OCI-LY3 (cell line): Measurements from ENCODE around the gene RPAP3.

Experiments used
- H2AFZ ChIP-seq: fragments of 200-600, 300-600 bp; shearing (Covaris generic); 2 replicates; pipeline ENCODE4 v1.6.0; 2014; ENCODE audit warnings: antibody characterized with exemption, low read depth, low read length
- H3K27ac ChIP-seq: fragments of 200-600, 300-600 bp; sonication (generic); 2 replicates; pipeline ENCODE4 v1.5.1; 2014; ENCODE audit warnings: mild to moderate bottlenecking, low read length, moderate library complexity, mixed read lengths
- H3K27me3 ChIP-seq: fragments of 200-600, 300-600 bp; sonication (generic); 2 replicates; pipeline ENCODE4 v1.6.1; 2014; ENCODE audit warnings: low read depth, low read length, mixed read lengths
- H3K36me3 ChIP-seq: fragments of 200-600, 300-600 bp; sonication (generic); replicated peaks from 2 replicates; pipeline ENCODE3; 2014; ENCODE audit warnings: low read depth, low read length, mixed read lengths
- H3K4me1 ChIP-seq: fragments of 300-600, 200-600 bp; sonication (generic); 2 replicates; pipeline ENCODE4 v1.6.1; 2014; ENCODE audit warnings: low read length, mixed read lengths
- H3K4me2 ChIP-seq: fragments of 200-600, 300-600 bp; sonication (generic); 2 replicates; pipeline ENCODE4 v1.6.1; 2014; ENCODE audit warnings: low read length, mixed read lengths
- H3K4me3 ChIP-seq: fragments of 300-600, 200-600 bp; sonication (generic); 2 replicates; pipeline ENCODE4 v1.5.1; 2014; ENCODE audit warnings: antibody characterized with exemption, mild to moderate bottlenecking, low read length, moderate library complexity
- H3K79me2 ChIP-seq: fragments of 300-600, 200-600 bp; shearing (Covaris generic); 2 replicates; pipeline ENCODE4 v1.6.1; 2014; ENCODE audit warnings: mild to moderate bottlenecking, low read length, mixed read lengths
- H3K9ac ChIP-seq: fragments of 300-600, 200-600 bp; shearing (Covaris generic); 2 replicates; pipeline ENCODE4 v1.6.0; 2014; ENCODE audit warnings: mild to moderate bottlenecking, low read length, moderate library complexity
- H3K9me3 ChIP-seq: fragments of 200-600, 300-600 bp; shearing (Covaris generic); 2 replicates; pipeline ENCODE4 v1.6.1; 2014; ENCODE audit warnings: low read length, mixed read lengths; ENCODE audit not compliant: insufficient read depth
- H4K20me1 ChIP-seq: fragments of 200-600, 300-600 bp; sonication (generic); 2 replicates; pipeline ENCODE4 v1.6.1; 2016; ENCODE audit warnings: low read length, mixed read lengths; ENCODE audit not compliant: insufficient read depth
- CTCF ChIP-seq: fragments of 200-600, 300-600 bp; sonication (generic); IDR thresholded peaks from 2 replicates; pipeline ENCODE4 v1.5.1; 2014; ENCODE audit warnings: antibody characterized with exemption, low read length, low read depth
- EZH2phosphoT487 ChIP-seq: fragments of 200-600 bp; shearing (Covaris generic); IDR thresholded peaks from 2 replicates; pipeline ENCODE4 v1.6.1; 2018; ENCODE audit warnings: antibody characterized with exemption, mixed run types, low read depth

The RPAP3 gene

GRCh38 chr12:47715877-47716548 is 10.2 kb upstream of the RPAP3 start:
- Histone ChIP-seq H3K4me1 (peaks cover 34% of the 10 kb centered on the region), H4K20me1 (no peaks in the 10 kb centered on the region), H3K27ac (no peak overlapping the region), H3K9ac (no peak overlapping the region), H3K79me2 (no peaks in the 10 kb centered on the region), H3K9me3 (no peaks in the 10 kb centered on the region), H2AFZ (no peak overlapping the region), H3K4me2 (no peak overlapping the region), H3K27me3 (no peaks in the 10 kb centered on the region), H3K36me3 (no peaks in the 10 kb centered on the region), H3K4me3 (no peak overlapping the region)
- TF ChIP-seq CTCF (no peak), EZH2phosphoT487 (no peak)

- H3K27me3 ChIP-seq: no peaks in the 10 kb centered on the region
- no peaks in the 10 kb centered on the region for H3K9me3 ChIP-seq
- no peak overlapping the region for H2AFZ ChIP-seq
- no peaks in the 10 kb centered on the region for H4K20me1 ChIP-seq
- TF ChIP-seq CTCF (peak; percentile 85), EZH2phosphoT487 (no peak)
- H3K36me3 ChIP-seq: no peaks in the 10 kb centered on the region
- peak overlapping the region; percentile 27; the same call in 1 of the 2 replicates for H3K27ac ChIP-seq
- H3K9ac ChIP-seq: peak overlapping the region; percentile 16; the same call in 1 of the 2 replicates
- H3K79me2 ChIP-seq: no peaks in the 10 kb centered on the region
- H3K4me3 ChIP-seq: 0 out of 2 replicates have a peak overlapping the region, but pooled peaks have one; percentile 4
- peaks cover 40% of the 10 kb centered on the region for H3K4me1 ChIP-seq
- peak overlapping the region; percentile 50 for H3K4me2 ChIP-seq
These were observed 9.6 kb upstream of the RPAP3 start for GRCh38 chr12:47715393-47715876.

GRCh38 chr12:47714826-47715386 is 9.1 kb upstream of the RPAP3 start:
- Histone ChIP-seq H3K4me3 (0 out of 2 replicates have a peak overlapping the region, but pooled peaks have one; percentile 4), H3K4me1 (peaks cover 45% of the 10 kb centered on the region), H4K20me1 (no peaks in the 10 kb centered on the region), H3K9me3 (no peaks in the 10 kb centered on the region), H3K27ac (peak overlapping the region; percentile 27), H3K4me2 (peak overlapping the region; percentile 50), H3K36me3 (no peaks in the 10 kb centered on the region), H3K9ac (peak overlapping the region; percentile 16; the same call in 1 of the 2 replicates), H3K79me2 (0 out of 2 replicates have a peak, but pooled peaks cover 2% of the 10 kb centered on the region), H3K27me3 (no peaks in the 10 kb centered on the region), H2AFZ (no peak overlapping the region)
- TF ChIP-seq EZH2phosphoT487 (no peak), CTCF (no peak)

GRCh38 chr12:47712171-47712570 is 6.3 kb upstream of the RPAP3 start:
- TF ChIP-seq CTCF (no peak), EZH2phosphoT487 (no peak)
- Histone ChIP-seq H3K9me3 (no peaks in the 10 kb centered on the region), H3K4me3 (no peak overlapping the region), H3K36me3 (no peaks in the 10 kb centered on the region), H2AFZ (no peak overlapping the region), H3K27me3 (no peaks in the 10 kb centered on the region), H3K9ac (no peak overlapping the region), H3K79me2 (peaks cover 23% of the 10 kb centered on the region), H3K27ac (no peak overlapping the region), H4K20me1 (no peaks in the 10 kb centered on the region), H3K4me2 (no peak overlapping the region), H3K4me1 (peaks cover 62% of the 10 kb centered on the region)
